ENCODE data around the gene PPP2R2C.
A peak's percentile ranks its signal among the peaks of the same experiment; 100 is the strongest.

Gene PPP2R2C

GRCh38 chr4:6345866-6346265 lies 126.5 kb downstream of the PPP2R2C start:
- no peak for DNase-seq (ENCODE audit: low read depth)
- no peak for TF ChIP-seq CTCF (IDR thresholded peaks at IDR 0.05; ENCODE audit: low read depth, low read length, missing control alignments)
- no peak overlapping the region for H3K4me3 ChIP-seq (ENCODE audit: low read depth, low read length)

- no peak overlapping the region for H3K4me3 ChIP-seq (ENCODE audit: low read depth, low read length)
- no peak for TF ChIP-seq CTCF (IDR thresholded peaks at IDR 0.05; ENCODE audit: low read depth, low read length, missing control alignments)
- DNase-seq (ENCODE audit: low read depth): no peak
Measured at GRCh38 chr4:6345096-6345830, 127.2 kb downstream of the PPP2R2C start.

GRCh38 chr4:6343939-6344408 lies 128.4 kb downstream of the PPP2R2C start:
- DNase-seq (ENCODE audit: low read depth): no peak
- no peak overlapping the region for H3K4me3 ChIP-seq (ENCODE audit: low read depth, low read length)
- peak; percentile 35 for TF ChIP-seq CTCF (IDR thresholded peaks at IDR 0.05; ENCODE audit: low read depth, low read length, missing control alignments)

GRCh38 chr4:6342530-6343293 lies 129.7 kb downstream of the PPP2R2C start:
- H3K4me3 ChIP-seq (ENCODE audit: low read depth, low read length): no peak overlapping the region
- no peak for DNase-seq (ENCODE audit: low read depth)
- TF ChIP-seq CTCF (IDR thresholded peaks at IDR 0.05; ENCODE audit: low read depth, low read length, missing control alignments): no peak

GRCh38 chr4:6341696-6342095 lies 130.7 kb downstream of the PPP2R2C start:
- no peak overlapping the region for H3K4me3 ChIP-seq (ENCODE audit: low read depth, low read length)
- no peak for DNase-seq (ENCODE audit: low read depth)
- no peak for TF ChIP-seq CTCF (IDR thresholded peaks at IDR 0.05; ENCODE audit: low read depth, low read length, missing control alignments)

GRCh38 chr4:6340446-6341015 lies 131.9 kb downstream of the PPP2R2C start:
- DNase-seq (ENCODE audit: low read depth): no peak
- no peak overlapping the region for H3K4me3 ChIP-seq (ENCODE audit: low read depth, low read length)
- no peak for TF ChIP-seq CTCF (IDR thresholded peaks at IDR 0.05; ENCODE audit: low read depth, low read length, missing control alignments)
